K562 (cell line): ENCODE data around the gene NT5C3B. TPM values are rescaled to one million over a fixed set of nuclear protein-coding genes. Genes with fewer than 3 reads are reported as not detected.

Experiments used
- AFF1 ChIP-seq, 2 experiments: fragments of 450-650 bp; IDR thresholded peaks; 2 replicates each; pipeline ENCODE4 v1.6.1; 2018; ENCODE audit warnings: mild to moderate bottlenecking in 2 of 2, low read depth in 1 of 2; ENCODE audit not compliant: partially characterized antibody in 2 of 2
- AFF4 ChIP-seq: sonication (generic); formaldehyde crosslinking; IDR thresholded peaks from 2 replicates; pipeline ENCODE4 v1.8.0; 2023; ENCODE audit warnings: mild to moderate bottlenecking, missing genetic modification reagents
- BHLHE40 ChIP-seq: IDR thresholded peaks from 2 replicates; pipeline ENCODE4 v1.6.1; 2011; ENCODE audit warnings: low read length, improper control_type of control experiment
- DMBX1 ChIP-seq: fragments of 250-450 bp; sonication (Bioruptor Pico); IDR thresholded peaks from 2 replicates; pipeline ENCODE4 v1.8.0; 2022; ENCODE audit warnings: inconsistent platforms, mild to moderate bottlenecking, moderate library complexity, borderline replicate concordance
- HMGXB4 ChIP-seq: sonication (generic); formaldehyde crosslinking; IDR thresholded peaks from 2 replicates; pipeline ENCODE4 v1.8.1; 2023; ENCODE audit warnings: mild to moderate bottlenecking, missing genetic modification reagents
- SMAD1 ChIP-seq: fragments of 150-350 bp; IDR thresholded peaks from 2 replicates; pipeline ENCODE4 v1.6.1; 2014; ENCODE audit warnings: low read length, low read depth; ENCODE audit not compliant: partially characterized antibody
- TGIF2 ChIP-seq: sonication (generic); formaldehyde crosslinking; IDR thresholded peaks from 2 replicates; pipeline ENCODE4 v1.8.1; 2022; ENCODE audit warnings: mild to moderate bottlenecking, missing genetic modification reagents, moderate library complexity
- THAP12 ChIP-seq: fragments of 250-450 bp; sonication (Bioruptor Pico); IDR thresholded peaks from 2 replicates; pipeline ENCODE4 v1.9.0; 2021; ENCODE audit warnings: mild to moderate bottlenecking, inconsistent platforms
- VEZF1 ChIP-seq: fragments of 200-800 bp; sonication (Bioruptor generic); IDR thresholded peaks from 2 replicates; pipeline ENCODE4 v1.6.1; 2017; ENCODE audit warnings: missing genetic modification characterization, missing compliant biosample characterization
- ZFPM2 ChIP-seq: fragments of 250-450 bp; sonication (Bioruptor Pico); IDR thresholded peaks from 2 replicates; pipeline ENCODE4 v1.5.1; 2022; ENCODE audit warnings: mild to moderate bottlenecking
- ZSCAN32 ChIP-seq: fragments of 450-650 bp; formaldehyde crosslinking; IDR thresholded peaks from 2 replicates; pipeline ENCODE4 v1.4.0; 2020; ENCODE audit warnings: mild to moderate bottlenecking, moderate library complexity
- polyA plus RNA-seq, 8 experiments: library from polyadenylated mRNA; depleted of rRNA in 4 of 8; stranded (reverse) in 5 of 8; unstranded in 3 of 8; fragments of >200 nt; fragmentation: Nextera tagmentation in 2 of 8; fragmentation: Illumina TruSeq in 1 of 8; extraction: Ambion mirVana in 2 of 8; extraction: Trizol in 1 of 8; gene quantifications; 2 replicates each; pipeline versions ENCODE4 v1.2.1 to v1.2.3, GENCODE V29; 2011 to 2014; ENCODE audit warnings: inconsistent platforms in 1 of 8, missing spikeins in 1 of 8
- total RNA-seq, 7 experiments: library from RNA; depleted of rRNA in 6 of 7; stranded (reverse); fragments of >200 nt in 6 of 7; fragmentation: Illumina TruSeq in 2 of 7; extraction: Trizol in 2 of 7; gene quantifications; 2 replicates each; pipeline versions ENCODE4 v1.2.1 to v1.2.3, GENCODE V29; 2011 to 2021; ENCODE audit warnings: low replicate concordance in 1 of 7

Gene NT5C3B
- total and polyA plus RNA-seq, 9 of the 15 experiments (the other 6 are each of a cell fraction or from before 2014, with no cell fraction given), result 2.0 to 166 (median 85.0) TPM

GRCh38 chr17:41786227-41787020, 49.6 kb downstream of the NT5C3B start, which contains the start of gene JUP (continued):
- TF ChIP-seq THAP12 (CRISPR knock-in tag), result peak; percentile 62; the same call in 1 of the 2 replicates
- TF ChIP-seq BHLHE40, result peak; percentile 54; the same call in 1 of the 2 replicates
- TF ChIP-seq AFF4 (CRISPR knock-in tag), result 0 out of 2 replicates have a peak, but pooled peaks have one; percentile 65
- peak; percentile 94 for TF ChIP-seq HMGXB4 (CRISPR knock-in tag)
- TF ChIP-seq DMBX1 (CRISPR knock-in tag), result 0 out of 2 replicates have a peak, but pooled peaks have one; percentile 65
- TF ChIP-seq ZFPM2 (CRISPR knock-in tag), result 0 out of 2 replicates have a peak, but pooled peaks have one; percentile 55
- TF ChIP-seq ZSCAN32 (CRISPR knock-in tag), result no peak
- peak; percentile 51; the same call in 1 of the 2 replicates for TF ChIP-seq TGIF2 (CRISPR knock-in tag)
- TF ChIP-seq AFF1 (IDR thresholded peaks at IDR 0.05; ENCODE audit: low read depth in 1 of 2, partially characterized antibody in 2 of 2), result no peak
- peak; percentile 30 for TF ChIP-seq SMAD1
- peak; percentile 13; the same call in 1 of the 2 replicates for TF ChIP-seq VEZF1 (CRISPR knock-in tag)
